Spleen (tissue), 7 donors: ENCODE data around the gene SNRNP25.

Experiments
- POLR2A ChIP-seq, 3 donors: fragments of 450-650 bp; IDR thresholded peaks; one replicate each; pipeline ENCODE4 v1.5.1; 2017; ENCODE audit warnings: antibody characterized with exemption in 3 of 3, mild to moderate bottlenecking in 1 of 3
- POLR2AphosphoS5 ChIP-seq, 3 donors: sonication (generic); formaldehyde crosslinking; IDR thresholded peaks; one replicate each; pipeline ENCODE4 v1.5.1; 2017; ENCODE audit warnings: antibody characterized with exemption in 3 of 3
- TF ChIP-seq, protein P1 (sequence below), 11 experiments: fragments of 200-600 bp in 7 of 11; fragments of 450-650 bp in 4 of 11; sonication (generic) in 4 of 11; IDR thresholded peaks in 8 of 11; conservative IDR thresholded peaks in 3 of 11; 1 replicate in 7 of 11; 2 replicates in 4 of 11; pipeline versions ENCODE4 v1.4.0 to v1.8.0; 2016 to 2021; ENCODE audit warnings: antibody characterized with exemption in 11 of 11, inconsistent platforms in 4 of 11, mild to moderate bottlenecking in 1 of 11
- donor health status: DM: no; HTN: no; CAD: no; lungs with moderate emphysema.
- donor health status: DM: no; HTN: no; CAD: no.
- donor health status: DM: no; HTN: no; CAD: no.

GRCh38 chr16:104928-105327 is 51.3 kb downstream of the SNRNP25 start:
- TF ChIP-seq, protein P1, sequence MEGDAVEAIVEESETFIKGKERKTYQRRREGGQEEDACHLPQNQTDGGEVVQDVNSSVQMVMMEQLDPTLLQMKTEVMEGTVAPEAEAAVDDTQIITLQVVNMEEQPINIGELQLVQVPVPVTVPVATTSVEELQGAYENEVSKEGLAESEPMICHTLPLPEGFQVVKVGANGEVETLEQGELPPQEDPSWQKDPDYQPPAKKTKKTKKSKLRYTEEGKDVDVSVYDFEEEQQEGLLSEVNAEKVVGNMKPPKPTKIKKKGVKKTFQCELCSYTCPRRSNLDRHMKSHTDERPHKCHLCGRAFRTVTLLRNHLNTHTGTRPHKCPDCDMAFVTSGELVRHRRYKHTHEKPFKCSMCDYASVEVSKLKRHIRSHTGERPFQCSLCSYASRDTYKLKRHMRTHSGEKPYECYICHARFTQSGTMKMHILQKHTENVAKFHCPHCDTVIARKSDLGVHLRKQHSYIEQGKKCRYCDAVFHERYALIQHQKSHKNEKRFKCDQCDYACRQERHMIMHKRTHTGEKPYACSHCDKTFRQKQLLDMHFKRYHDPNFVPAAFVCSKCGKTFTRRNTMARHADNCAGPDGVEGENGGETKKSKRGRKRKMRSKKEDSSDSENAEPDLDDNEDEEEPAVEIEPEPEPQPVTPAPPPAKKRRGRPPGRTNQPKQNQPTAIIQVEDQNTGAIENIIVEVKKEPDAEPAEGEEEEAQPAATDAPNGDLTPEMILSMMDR (IDR thresholded peaks at IDR 0.05 in 8 of 11, conservative IDR thresholded peaks at IDR 0.05 in 3 of 11), result no peak
- TF ChIP-seq POLR2A (IDR thresholded peaks at IDR 0.05) (no peak), POLR2AphosphoS5 (IDR thresholded peaks at IDR 0.05) (no peak)
